SK-N-SH (cell line): ENCODE data around the gene FIGNL1. TPM values are rescaled to one million over a fixed set of nuclear protein-coding genes. Genes with fewer than 3 reads are reported as not detected.

Experiments used
- CTCF ChIA-PET: fragments of 300-600, 350-600 bp; formaldehyde crosslinking; extraction: SDS; loops from one replicate; lab custom pipeline; 2021; lab: Yijun Ruan, JAX
- POLR2A ChIA-PET: fragments of 350-600 bp; sonication (Branson Sonifier 250); formaldehyde crosslinking; extraction: SDS; loops from one replicate; lab custom pipeline; 2020; ENCODE audit warnings: antibody characterized with exemption, inconsistent platforms; lab: Yijun Ruan, JAX
- DNase-seq: peaks from one replicate; pipeline ENCODE4 v3.0.0; 2012
- H2AFZ ChIP-seq: fragments of 200-600 bp; sonication (generic); 2 replicates; pipeline ENCODE4 v1.8.1; 2016; ENCODE audit warnings: antibody characterized with exemption, mild to moderate bottlenecking, low read depth
- H3F3A ChIP-seq: fragments of 200-600 bp; sonication (generic); replicated peaks from 2 replicates; pipeline ENCODE3; 2016; ENCODE audit warnings: antibody characterized with exemption, mild to moderate bottlenecking; ENCODE audit not compliant: insufficient read depth
- H3K27ac ChIP-seq, 2 experiments: fragments of 200-500 bp in 1 of 2; fragments of 200-600 bp in 1 of 2; sonication (Bioruptor generic) in 1 of 2; sonication (generic), shearing (Covaris generic) in 1 of 2; 2 replicates each; pipeline versions ENCODE4 v1.5.1 to v1.6.1; 2014 to 2016; ENCODE audit warnings: low read depth in 2 of 2, inconsistent platforms in 1 of 2, low read length in 1 of 2, mild to moderate bottlenecking in 1 of 2, mixed read lengths in 1 of 2
- H3K27me3 ChIP-seq: fragments of 200-600 bp; sonication (generic), shearing (Covaris generic); 2 replicates; pipeline ENCODE4 v1.6.1; 2016; ENCODE audit warnings: mixed run types; ENCODE audit not compliant: insufficient read depth
- H3K36me3 ChIP-seq, 2 experiments: fragments of 200-500 bp in 1 of 2; fragments of 200-600 bp in 1 of 2; sonication (Bioruptor generic) in 1 of 2; sonication (generic) in 1 of 2; replicated peaks in 1 of 2; 2 replicates each; pipeline versions ENCODE3 to v1.5.1; 2014 to 2016; ENCODE audit warnings: low read length in 1 of 2, mild to moderate bottlenecking in 1 of 2; ENCODE audit not compliant: insufficient read depth in 2 of 2, control insufficient read depth in 1 of 2
- H3K4me1 ChIP-seq, 2 experiments: fragments of 200-500 bp in 1 of 2; fragments of 200-600 bp in 1 of 2; sonication (Bioruptor generic) in 1 of 2; sonication (generic), shearing (Covaris generic) in 1 of 2; 2 replicates each; pipeline versions ENCODE4 v1.5.1 to v1.6.1; 2014 to 2016; ENCODE audit warnings: low read depth in 1 of 2, low read length in 1 of 2, mixed run types in 1 of 2; ENCODE audit not compliant: insufficient read depth in 2 of 2, control insufficient read depth in 1 of 2
- H3K4me2 ChIP-seq: fragments of 200-600 bp; sonication (generic), shearing (Covaris generic); 2 replicates; pipeline ENCODE4 v1.6.1; 2017; ENCODE audit warnings: mixed run types
- H3K4me3 ChIP-seq, 2 experiments: fragments of 200-500 bp in 1 of 2; fragments of 200-600 bp in 1 of 2; sonication (Bioruptor generic) in 1 of 2; sonication (generic), shearing (Covaris generic) in 1 of 2; 2 replicates each; pipeline versions ENCODE4 v1.5.1 to v1.8.1; 2014 to 2016; ENCODE audit warnings: low read depth in 2 of 2, inconsistent platforms in 1 of 2, low read length in 1 of 2, mild to moderate bottlenecking in 1 of 2, mixed read lengths in 1 of 2, moderate library complexity in 1 of 2
- H3K79me2 ChIP-seq: fragments of 200-600 bp; sonication (generic); 2 replicates; pipeline ENCODE4 v1.8.1; 2017; ENCODE audit warnings: mild to moderate bottlenecking; ENCODE audit not compliant: insufficient read depth
- H3K9ac ChIP-seq: fragments of 200-600 bp; sonication (generic); 2 replicates; pipeline ENCODE4 v1.6.1; 2017; ENCODE audit warnings: mixed run types
- H3K9me2 ChIP-seq: fragments of 200-600 bp; sonication (generic); 2 replicates; pipeline ENCODE4 v1.6.1; 2017; ENCODE audit warnings: mixed run types
- H3K9me3 ChIP-seq: fragments of 200-600 bp; sonication (generic); 2 replicates; pipeline ENCODE4 v1.6.1; 2017; ENCODE audit warnings: mixed run types, mild to moderate bottlenecking, moderate library complexity
- H4K20me1 ChIP-seq: fragments of 200-600 bp; sonication (generic); 2 replicates; pipeline ENCODE4 v1.6.1; 2017; ENCODE audit warnings: mild to moderate bottlenecking, mixed run types; ENCODE audit not compliant: insufficient read depth
- CHD2 ChIP-seq: fragments of 150-350 bp; IDR thresholded peaks from 2 replicates; pipeline ENCODE4 v1.6.1; 2018; ENCODE audit warnings: low read length; ENCODE audit not compliant: partially characterized antibody
- EP300 ChIP-seq, 2 experiments: IDR thresholded peaks; 2 replicates each; pipeline versions ENCODE4 v1.4.0 to v1.6.1; 2012; ENCODE audit warnings: borderline replicate concordance in 1 of 2, low read depth in 1 of 2, low read length in 1 of 2
- FOSL2 ChIP-seq: IDR thresholded peaks from 2 replicates; pipeline ENCODE4 v1.4.0; 2012; ENCODE audit warnings: low read depth, mild to moderate bottlenecking, moderate library complexity, borderline replicate concordance
- GATA2 ChIP-seq: sonication (generic); formaldehyde crosslinking; IDR thresholded peaks from 2 replicates; pipeline ENCODE4 v1.5.0; 2020; ENCODE audit warnings: mild to moderate bottlenecking, missing genetic modification reagents
- JUND ChIP-seq: IDR thresholded peaks from 2 replicates; pipeline ENCODE4 v1.4.0; 2012
- NFIC ChIP-seq: IDR thresholded peaks from 2 replicates; pipeline ENCODE4 v1.4.0; 2012; ENCODE audit warnings: borderline replicate concordance
- POLR2AphosphoS5 ChIP-seq: IDR thresholded peaks from 2 replicates; pipeline ENCODE4 v1.6.1; 2012; ENCODE audit warnings: low read depth, low read length
- RCOR1 ChIP-seq: fragments of 150-350 bp; IDR thresholded peaks from 2 replicates; pipeline ENCODE4 v1.6.1; 2017; ENCODE audit warnings: antibody characterized with exemption, low read length
- RFX5 ChIP-seq: IDR thresholded peaks from 2 replicates; pipeline ENCODE4 v1.6.1; 2012; ENCODE audit warnings: mild to moderate bottlenecking, improper control_type of control experiment, low read length
- RXRA ChIP-seq: IDR thresholded peaks from 2 replicates; pipeline ENCODE4 v1.4.0; 2012; ENCODE audit warnings: low read depth, mild to moderate bottlenecking, borderline replicate concordance
- USF1 ChIP-seq: IDR thresholded peaks from 2 replicates; pipeline ENCODE4 v1.4.0; 2012; ENCODE audit warnings: low read depth, borderline replicate concordance
- USF2 ChIP-seq: fragments of 150-350 bp; IDR thresholded peaks from 2 replicates; pipeline ENCODE4 v1.6.1; 2017; ENCODE audit warnings: antibody characterized with exemption, low read length, low read depth, borderline replicate concordance
- ZBTB33 ChIP-seq: IDR thresholded peaks from 2 replicates; pipeline ENCODE4 v1.4.0; 2012; ENCODE audit warnings: low read depth, borderline replicate concordance
- WGBS: methylation state at CpG from one replicate; pipeline ENCODE4 v1.1.6; 2017; ENCODE audit warnings: low lambda C conversion rate; 5-methylcytosine and 5-hydroxymethylcytosine counted together
- polyA plus RNA-seq, 3 experiments: library from polyadenylated mRNA; depleted of rRNA; stranded (reverse); fragments of >200 nt; gene quantifications; 2 replicates each; pipeline ENCODE4 v1.2.3, GENCODE V29; 2012

Gene FIGNL1
- polyA plus RNA-seq, 1 of the 3 experiments (the other 2 are of a cell fraction): 6.7 TPM

GRCh38 chr7:50436133-50436806 is 13.9 kb downstream of the FIGNL1 start:
- CTCF ChIA-PET: interaction anchor here (1.8 to 3.9 kb wide), 4 partner anchors 12 to 231 kb away, joined by 8 to 15 read pairs (median 10); partner anchors contain the start of gene FIGNL1
- H3K79me2 ChIP-seq: no peaks in the 10 kb centered on the region; the same call in 1 of the 2 replicates
- H3K4me3 ChIP-seq: no peak overlapping the region
- 65% methylated on average over 3 of the region's 3 CpGs for WGBS
- no peaks in the 10 kb centered on the region for H3K27me3 ChIP-seq
- no peak overlapping the region for H3K9ac ChIP-seq
- POLR2A ChIA-PET: no interaction called here
- no peaks in the 10 kb centered on the region for H3K9me3 ChIP-seq
- no peaks in the 10 kb centered on the region for H3K9me2 ChIP-seq
- no peaks in the 10 kb centered on the region for H4K20me1 ChIP-seq
- TF ChIP-seq FOSL2 (0 out of 2 replicates have a peak, but pooled peaks have one; percentile 22), NFIC (no peak), JUND (0 out of 2 replicates have a peak, but pooled peaks have one; percentile 17)
- TF ChIP-seq, all 33 proteins: peak for 2
- Histone ChIP-seq H3K36me3 (peaks cover 14 to 26% of the 10 kb centered on the region in 2 experiments), H3K4me2 (no peak overlapping the region), H2AFZ (no peak overlapping the region), H3K27ac (peak overlapping the region in 1 of 2 experiments; percentile 54; a peak in 2 of 4 replicates), H3F3A (peaks cover 18% of the 10 kb centered on the region), H3K4me1 (peaks cover 0 to 11% of the 10 kb centered on the region in 2 experiments; a peak in 2 of 4 replicates)
- no peak for DNase-seq

- H2AFZ ChIP-seq: no peak overlapping the region
- H3K4me1 ChIP-seq: peaks cover 0 to 12% of the 10 kb centered on the region in 2 experiments; a peak in 2 of 4 replicates
- no peak overlapping the region for H3K4me2 ChIP-seq
- CTCF ChIA-PET: interaction anchor here (1.3 to 2.4 kb wide), 8 partner anchors 8 to 281 kb away, joined by 3 to 11 read pairs (median 4); no protein-coding TSS in a partner anchor
- H4K20me1 ChIP-seq: no peaks in the 10 kb centered on the region
- no peak overlapping the region for H3K4me3 ChIP-seq
- 44% methylated on average over 4 of the region's 4 CpGs for WGBS
- H3K9me2 ChIP-seq: no peaks in the 10 kb centered on the region
- H3K27ac ChIP-seq: no peak overlapping the region; a peak in 1 of 4 replicates
- no peak for DNase-seq
- no peak for TF ChIP-seq POLR2AphosphoS5
- TF ChIP-seq RCOR1: peak; percentile 77; the same call in 1 of the 2 replicates
- TF ChIP-seq RFX5: no peak
- TF ChIP-seq CHD2: peak; percentile 42
- TF ChIP-seq EP300 (IDR thresholded peaks at IDR 0.05; ENCODE audit: borderline replicate concordance in 1 of 2, low read depth in 1 of 2, low read length in 1 of 2): peak in 1 of 2 experiments; percentile 45; a peak in 1 of 4 replicates
- TF ChIP-seq USF2: no peak
- TF ChIP-seq USF1: no peak
- no peak for TF ChIP-seq ZBTB33
- TF ChIP-seq GATA2 (CRISPR knock-in tag): peak; percentile 64
- no peak for TF ChIP-seq RXRA
- TF ChIP-seq, all 33 proteins: peak for 4
- no peaks in the 10 kb centered on the region for H3K79me2 ChIP-seq
- H3K36me3 ChIP-seq: peaks cover 0 to 3% of the 10 kb centered on the region in 2 experiments
- no peaks in the 10 kb centered on the region for H3K9me3 ChIP-seq
- no peak overlapping the region for H3K9ac ChIP-seq
- peaks cover 12% of the 10 kb centered on the region for H3F3A ChIP-seq
- H3K27me3 ChIP-seq: no peaks in the 10 kb centered on the region
- POLR2A ChIA-PET: no interaction called here
These were observed 18.3 kb downstream of the FIGNL1 start for GRCh38 chr7:50431722-50432305.
